HG03520 (cell line): Measurements from ENCODE around the gene CRIP1.

Experiments
- ATAC-seq: cut with Tn5 transposase; IDR thresholded peaks from one replicate; pipeline ENCODE4 v1.9.1; 2021; ENCODE audit warnings: mild to moderate bottlenecking, moderate library complexity; ENCODE audit not compliant: unreplicated experiment

Gene CRIP1

DNA sequence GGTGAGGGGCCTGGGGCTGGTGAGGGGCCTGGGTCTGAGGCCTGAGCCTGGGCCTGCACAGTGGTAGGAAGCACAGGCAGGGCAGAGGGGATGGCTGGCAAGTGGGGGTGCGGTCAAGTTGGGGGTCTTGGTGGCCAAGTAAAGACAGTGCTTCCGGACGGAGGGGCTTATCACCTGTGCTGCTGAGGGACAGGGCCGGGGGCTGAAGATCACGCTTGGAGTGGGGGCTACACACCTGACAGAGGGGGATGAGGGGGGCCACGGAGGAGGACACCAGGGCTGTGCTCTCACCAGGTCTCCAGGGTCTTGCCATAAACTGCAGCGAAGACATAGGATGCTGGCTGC, 16.6 kb downstream of the CRIP1 start:
- ATAC-seq: no peak

DNA sequence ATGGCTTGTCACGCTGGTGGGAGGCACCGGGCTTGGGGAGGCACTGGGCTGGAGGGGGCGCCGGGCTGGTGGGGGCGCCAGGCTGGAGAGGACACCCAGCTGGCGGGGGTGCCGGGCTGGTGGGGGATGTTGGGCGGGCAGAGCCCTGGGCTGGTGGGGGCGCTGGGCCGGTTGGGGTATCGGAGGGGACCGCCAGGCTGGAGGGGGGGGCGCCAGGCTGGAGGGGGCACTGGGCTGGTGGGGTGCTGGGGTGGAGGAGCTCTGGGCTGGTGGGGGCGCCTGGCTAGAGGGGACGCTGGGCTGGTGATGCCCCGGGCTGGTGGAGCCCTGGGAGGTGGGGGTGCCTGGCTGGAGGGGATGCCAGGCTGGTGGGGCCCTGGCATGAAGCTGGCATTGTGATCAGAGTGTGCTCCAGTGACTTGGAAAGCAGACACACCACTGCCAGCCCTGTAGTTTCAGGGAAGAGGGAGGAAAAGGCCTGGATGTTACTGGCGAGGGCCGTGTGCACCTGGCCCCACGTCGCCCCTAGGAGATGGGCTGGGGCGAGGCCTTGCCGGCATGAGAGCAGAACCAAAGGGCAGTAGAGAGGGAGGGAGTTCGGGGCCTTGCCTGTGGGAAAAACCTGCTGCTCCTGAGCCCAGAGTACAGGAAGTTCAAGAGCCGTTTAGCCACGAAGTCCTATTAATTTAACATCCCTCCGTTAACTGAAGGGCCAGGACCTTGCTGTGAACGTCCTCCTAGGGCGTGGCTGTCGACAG, 17.4 kb downstream of the CRIP1 start:
- no peak for ATAC-seq

DNA sequence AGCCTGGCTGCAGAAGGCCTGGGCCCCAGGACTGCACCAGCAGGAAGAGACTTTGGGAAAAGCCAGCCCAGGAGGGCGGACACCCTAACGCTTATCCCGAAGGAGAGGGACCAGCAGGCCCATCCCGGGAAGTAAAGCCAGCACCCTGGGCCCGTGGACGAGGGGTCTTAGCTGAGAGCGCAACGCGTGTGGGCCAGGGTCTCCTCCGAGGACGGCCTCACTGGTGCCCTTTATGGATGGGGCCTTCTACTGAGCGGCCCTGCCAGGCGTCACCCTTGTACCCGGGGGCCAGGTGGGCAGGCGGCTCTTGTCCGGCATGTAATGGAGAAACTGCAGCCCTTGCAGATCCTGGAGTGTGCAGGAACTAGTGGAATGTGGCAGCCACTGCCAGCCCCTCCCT, 18.4 kb downstream of the CRIP1 start:
- no peak for ATAC-seq

DNA sequence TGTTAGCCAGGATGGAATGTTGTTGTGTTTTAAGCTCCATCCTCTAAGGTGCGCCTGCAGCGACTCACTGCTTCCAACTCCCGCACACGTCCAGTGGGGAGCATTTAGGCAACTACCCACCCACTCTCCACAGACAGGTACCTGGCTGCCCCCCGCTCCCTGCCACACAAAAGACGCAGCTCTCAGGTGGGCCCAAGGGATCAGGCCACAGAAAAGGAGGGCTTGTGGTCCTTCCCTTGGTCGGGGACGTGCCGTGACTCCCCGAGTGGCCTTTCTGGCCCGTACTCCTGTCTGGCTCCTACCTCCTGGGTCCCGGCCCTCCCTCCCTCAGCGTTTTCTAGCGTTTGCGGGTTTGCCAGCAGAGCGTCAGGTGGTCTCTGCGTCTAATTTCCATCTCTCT, 20.6 kb downstream of the CRIP1 start:
- no peak for ATAC-seq

DNA sequence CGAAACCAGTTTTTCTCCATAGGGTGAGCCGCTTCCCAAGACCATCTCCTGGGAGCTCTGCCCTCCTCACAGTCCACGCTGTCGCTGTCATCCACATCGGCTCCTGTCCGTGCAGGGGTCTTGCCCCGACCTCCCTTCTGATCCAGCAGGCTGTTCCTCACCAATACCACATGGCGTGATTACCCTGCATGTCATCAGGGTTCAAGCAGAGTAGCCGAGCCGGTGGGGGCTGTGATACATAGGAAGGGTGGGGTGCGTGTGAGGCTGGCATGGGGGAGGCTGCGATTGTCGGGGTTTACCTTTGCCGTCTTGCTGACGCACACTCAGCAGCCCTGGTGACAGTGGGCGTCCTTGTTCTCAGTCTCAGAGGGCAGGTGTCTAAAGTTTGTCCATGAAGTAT, 21.4 kb downstream of the CRIP1 start:
- no peak for ATAC-seq

GRCh38 chr14:105508601-105509000, 21.9 kb downstream of the CRIP1 start:
- ATAC-seq: no peak

DNA sequence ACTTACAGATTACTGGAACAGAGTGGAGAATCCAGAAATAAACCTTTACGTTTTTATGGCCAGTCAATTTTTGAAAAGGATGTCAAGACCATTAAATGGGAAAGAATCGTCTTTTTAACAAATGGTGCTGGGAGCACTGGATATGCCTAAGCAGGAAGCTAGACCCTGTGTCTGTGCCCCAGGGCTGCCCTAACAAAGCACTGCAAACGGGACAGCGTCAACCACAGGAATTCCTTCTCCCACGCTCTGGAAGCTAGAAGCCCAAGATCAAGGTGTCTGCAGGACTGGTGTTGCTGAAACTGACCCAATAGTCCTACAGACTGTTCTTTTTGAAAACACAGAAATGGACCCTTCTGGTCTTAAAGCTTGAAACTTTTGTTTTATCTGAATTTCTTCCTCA, 30.4 kb downstream of the CRIP1 start:
- ATAC-seq: no peak

- no peak for ATAC-seq
Observed at GRCh38 chr14:105519946-105520698, 33.4 kb downstream of the CRIP1 start.

GRCh38 chr14:105525326-105525725, 38.6 kb downstream of the CRIP1 start:
- no peak for ATAC-seq

DNA sequence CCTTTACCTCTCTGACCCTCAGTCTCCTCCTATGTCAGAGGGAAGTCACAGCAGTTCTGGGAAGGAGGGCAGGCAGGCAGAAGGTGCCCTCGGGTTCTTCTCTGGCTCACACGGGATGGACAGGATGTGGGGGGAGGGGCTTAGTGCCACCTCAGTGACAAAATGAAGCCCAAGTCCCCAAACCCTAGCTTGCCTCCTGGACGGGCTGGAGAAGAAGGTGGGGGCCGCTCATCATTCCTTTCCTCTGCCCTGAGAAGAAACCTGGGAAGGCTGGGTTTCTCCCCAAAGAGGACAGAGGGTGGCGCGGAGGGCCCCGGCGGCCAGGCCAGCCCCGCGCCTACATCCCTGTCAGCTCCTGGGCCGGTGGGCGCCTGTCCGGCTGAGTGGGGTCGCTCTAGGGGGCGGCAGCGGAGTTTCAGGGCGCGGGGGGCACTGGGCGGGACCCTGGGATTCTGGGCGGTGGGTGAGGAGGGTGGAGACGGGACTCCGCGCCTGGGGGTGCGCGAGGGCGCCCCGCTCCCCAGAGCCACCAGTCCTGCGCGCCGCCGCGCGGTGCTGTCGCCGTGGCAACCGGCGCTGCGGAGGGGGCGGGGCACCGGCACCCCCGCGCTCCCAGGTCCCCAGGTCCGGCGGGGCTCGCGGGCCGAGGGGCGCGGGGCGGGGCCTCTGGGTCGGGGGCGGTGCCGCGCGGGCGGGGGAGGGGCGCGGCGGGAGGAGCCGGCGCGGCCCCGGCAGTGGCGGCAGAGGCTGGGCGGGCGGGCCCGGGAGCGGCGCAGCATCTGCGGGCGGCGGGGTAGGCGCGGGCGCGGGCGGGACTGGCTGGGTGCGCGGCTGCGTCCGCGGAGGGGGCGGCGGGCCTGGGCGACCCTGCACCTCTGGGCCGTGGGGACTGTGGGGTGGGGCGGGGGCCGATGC, 39.4 kb downstream of the CRIP1 start, which contains the start of gene TMEM121:
TMEM121 (plus strand) TSS at position 723 of the 915 bp plus-strand sequence. CDS start 2,252 bp downstream, outside the sequence.
- ATAC-seq: no peak

GRCh38 chr14:105526776-105527380, 40.2 kb downstream of the CRIP1 start:
- no peak for ATAC-seq

GRCh38 chr14:105527381-105527825, 40.7 kb downstream of the CRIP1 start:
- no peak for ATAC-seq

DNA sequence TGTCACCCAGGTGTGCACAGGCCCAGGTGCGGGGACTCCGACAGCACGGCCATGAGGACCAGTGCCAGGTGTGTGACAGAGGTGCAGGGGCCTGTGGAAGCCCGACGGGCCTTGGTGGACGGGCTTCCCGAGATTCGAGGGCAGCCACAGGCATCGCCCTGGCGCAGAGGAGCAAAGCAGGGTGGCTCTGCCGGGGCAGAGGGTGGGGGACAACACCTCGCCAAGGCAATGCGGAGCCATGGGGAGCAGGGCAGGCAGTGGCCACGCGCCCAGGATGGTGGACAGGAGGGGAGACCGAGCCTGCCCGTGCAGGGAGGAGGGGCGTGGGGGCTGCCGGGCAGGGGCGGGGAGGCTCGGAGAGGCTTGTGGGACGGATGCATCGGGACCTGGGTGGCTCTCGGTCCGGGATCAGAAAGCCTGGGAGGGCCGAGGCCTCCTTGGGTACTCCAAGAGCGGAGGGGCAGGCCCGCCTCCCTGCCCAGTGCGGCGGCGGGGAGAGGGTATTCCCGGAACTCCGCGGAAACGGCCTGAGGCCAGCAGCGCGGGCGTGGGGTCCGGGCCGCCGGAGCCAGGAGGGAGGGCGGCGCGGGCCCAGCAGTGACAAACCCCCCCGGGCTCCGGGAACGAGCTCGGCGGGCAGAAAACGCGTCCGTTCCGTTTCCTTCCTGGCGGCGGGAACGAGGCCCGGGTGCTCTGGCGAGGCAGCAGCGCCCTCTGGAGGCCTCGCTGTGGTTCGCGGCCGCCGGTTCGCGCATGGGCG, 41.3 kb downstream of the CRIP1 start:
- ATAC-seq: no peak

GRCh38 chr14:105528586-105529318, 42.1 kb downstream of the CRIP1 start:
- no peak for ATAC-seq

DNA sequence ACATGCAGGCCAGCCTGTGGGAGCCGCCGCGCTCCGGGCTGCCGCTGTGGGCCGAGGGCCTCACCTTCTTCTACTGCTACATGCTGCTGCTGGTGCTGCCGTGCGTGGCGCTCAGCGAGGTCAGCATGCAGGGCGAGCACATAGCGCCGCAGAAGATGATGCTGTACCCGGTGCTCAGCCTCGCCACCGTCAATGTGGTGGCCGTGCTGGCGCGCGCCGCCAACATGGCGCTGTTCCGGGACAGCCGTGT, 42.6 kb downstream of the CRIP1 start:
- no peak for ATAC-seq

- no peak for ATAC-seq
Observed at GRCh38 chr14:105529569-105530284, 43.0 kb downstream of the CRIP1 start.

- no peak for ATAC-seq
Observed at GRCh38 chr14:105530285-105531087, 43.8 kb downstream of the CRIP1 start.
